ENCODE results near the gene OR2S2.

GRCh38 chr9:35932735-35933134, 25.2 kb downstream of the OR2S2 start:
- TF ChIP-seq CTCF (IDR thresholded peaks at IDR 0.05): no peak
- no peak for TF ChIP-seq POLR2A (IDR thresholded peaks at IDR 0.05)
